ENCODE data around the gene HELZ2.

The HELZ2 gene

DNA sequence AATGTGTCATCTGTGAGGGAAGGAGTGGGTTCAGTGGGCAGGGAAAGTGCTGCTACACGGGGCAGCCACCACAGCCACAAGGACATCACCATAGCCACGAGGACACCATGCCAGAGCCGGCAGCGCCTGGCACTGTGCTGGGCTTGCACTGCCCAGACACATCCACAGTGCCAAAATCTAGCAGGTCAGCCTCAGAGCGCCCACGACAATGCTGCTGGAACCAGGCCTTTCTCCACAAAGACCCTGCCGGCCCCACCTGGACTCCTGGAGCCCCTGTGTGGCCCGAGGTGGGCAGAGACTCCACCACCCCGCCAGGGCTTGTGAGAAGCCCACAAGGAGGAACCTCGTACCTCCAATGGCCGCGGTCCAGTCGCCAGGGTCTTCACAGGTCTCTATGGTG, 18.6 kb upstream of the HELZ2 start:
- no peak for TF ChIP-seq FOXM1 (IDR thresholded peaks at IDR 0.05; ENCODE audit: borderline replicate concordance)
- TF ChIP-seq FOXA1 (IDR thresholded peaks at IDR 0.05), result no peak
- TF ChIP-seq, protein P1, sequence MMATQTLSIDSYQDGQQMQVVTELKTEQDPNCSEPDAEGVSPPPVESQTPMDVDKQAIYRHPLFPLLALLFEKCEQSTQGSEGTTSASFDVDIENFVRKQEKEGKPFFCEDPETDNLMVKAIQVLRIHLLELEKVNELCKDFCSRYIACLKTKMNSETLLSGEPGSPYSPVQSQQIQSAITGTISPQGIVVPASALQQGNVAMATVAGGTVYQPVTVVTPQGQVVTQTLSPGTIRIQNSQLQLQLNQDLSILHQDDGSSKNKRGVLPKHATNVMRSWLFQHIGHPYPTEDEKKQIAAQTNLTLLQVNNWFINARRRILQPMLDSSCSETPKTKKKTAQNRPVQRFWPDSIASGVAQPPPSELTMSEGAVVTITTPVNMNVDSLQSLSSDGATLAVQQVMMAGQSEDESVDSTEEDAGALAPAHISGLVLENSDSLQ (IDR thresholded peaks at IDR 0.05), result no peak
- no peak for TF ChIP-seq FOXK2 (IDR thresholded peaks at IDR 0.05)
- no peak for TF ChIP-seq ZNF384 (IDR thresholded peaks at IDR 0.05)
- no peak for TF ChIP-seq BHLHE40 (IDR thresholded peaks at IDR 0.05; ENCODE audit: borderline replicate concordance)
- TF ChIP-seq CTBP1 (IDR thresholded peaks at IDR 0.05; ENCODE audit: borderline replicate concordance), result no peak
- TF ChIP-seq LEF1 (IDR thresholded peaks at IDR 0.05; ENCODE audit: borderline replicate concordance), result no peak
- TF ChIP-seq SUZ12 (IDR thresholded peaks at IDR 0.05), result no peak
- TF ChIP-seq ARNT (IDR thresholded peaks at IDR 0.05), result no peak
- TF ChIP-seq SP1 (IDR thresholded peaks at IDR 0.05), result no peak
- no peak for TF ChIP-seq ELF4 (IDR thresholded peaks at IDR 0.05)
- no peak for TF ChIP-seq TARDBP (IDR thresholded peaks at IDR 0.05)
- no peak for TF ChIP-seq HDGF (IDR thresholded peaks at IDR 0.05; ENCODE audit: borderline replicate concordance)
- no peak for TF ChIP-seq NFRKB (IDR thresholded peaks at IDR 0.05)
- TF ChIP-seq L3MBTL2 (conservative IDR thresholded peaks at IDR 0.05), result no peak
- ChIA-PET POLR2A (interaction anchor here (1.3 kb wide), 1 partner anchor 18 kb away, joined by 5 read pairs; no protein-coding TSS in a partner anchor), CTCF (no interaction called here)
- DNase-seq (ENCODE audit: extremely low spot score), result no peak

DNA sequence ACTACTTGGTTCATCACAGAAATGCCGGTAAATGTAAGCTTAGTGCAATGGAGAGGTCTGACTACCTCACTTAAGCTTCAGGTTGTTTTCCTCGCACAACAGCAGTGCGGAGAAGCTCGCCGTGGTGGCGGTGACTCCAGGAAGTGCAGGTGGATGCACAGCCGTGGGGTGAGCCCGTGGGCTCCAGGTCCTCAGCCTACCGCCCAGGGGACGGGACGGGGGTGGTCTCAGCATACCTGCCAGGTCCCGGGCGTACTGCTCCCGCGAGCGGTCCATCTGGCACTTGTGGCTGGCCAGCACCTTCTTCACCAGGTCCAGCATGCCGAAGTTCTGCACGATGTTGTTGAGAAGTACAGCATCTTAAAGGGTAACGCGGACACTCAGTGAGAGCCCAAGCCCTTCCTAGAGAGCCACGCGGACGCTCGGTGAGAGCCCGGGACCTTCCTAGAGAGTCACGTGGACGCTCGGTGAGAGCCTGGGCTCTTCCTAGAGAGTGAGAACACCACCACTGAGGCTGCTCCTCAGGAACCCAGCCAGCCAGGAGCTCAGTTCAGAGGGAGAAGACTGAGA, 17.8 kb upstream of the HELZ2 start:
- no peak for TF ChIP-seq FOXA1 (IDR thresholded peaks at IDR 0.05)
- TF ChIP-seq FOXK2 (IDR thresholded peaks at IDR 0.05), result no peak
- no peak for TF ChIP-seq LEF1 (IDR thresholded peaks at IDR 0.05; ENCODE audit: borderline replicate concordance)
- TF ChIP-seq ARNT (IDR thresholded peaks at IDR 0.05), result no peak
- TF ChIP-seq, protein P1 (IDR thresholded peaks at IDR 0.05), result no peak
- TF ChIP-seq FOXM1 (IDR thresholded peaks at IDR 0.05; ENCODE audit: borderline replicate concordance), result no peak
- no peak for TF ChIP-seq ELF4 (IDR thresholded peaks at IDR 0.05)
- CTCF ChIA-PET, result no interaction called here
- DNase-seq (ENCODE audit: extremely low spot score), result no peak
- POLR2A ChIA-PET, result interaction anchor here (1.3 kb wide), 1 partner anchor 17 kb away, joined by 5 read pairs; no protein-coding TSS in a partner anchor

DNA sequence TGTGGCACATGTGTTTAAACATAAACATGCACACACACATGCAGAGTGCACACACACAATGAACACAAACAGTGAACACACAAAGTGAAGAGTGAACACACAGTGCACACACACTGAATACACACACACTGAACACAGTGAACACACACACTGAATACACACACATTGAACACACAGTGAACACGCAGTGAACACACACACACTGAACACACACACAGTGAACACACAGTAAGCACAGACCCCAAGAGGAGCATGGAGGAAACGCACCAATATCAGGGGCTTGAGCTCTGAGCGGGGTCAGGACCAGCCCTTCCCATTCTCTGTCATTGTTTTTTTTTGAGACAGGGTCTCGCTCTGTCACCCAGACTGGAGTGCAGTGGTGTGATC, 17.1 kb upstream of the HELZ2 start:
- POLR2A ChIA-PET, result interaction anchor here (1.3 kb wide), 1 partner anchor 16 kb away, joined by 5 read pairs; no protein-coding TSS in a partner anchor
- CTCF ChIA-PET, result no interaction called here
- TF ChIP-seq BHLHE40 (IDR thresholded peaks at IDR 0.05; ENCODE audit: borderline replicate concordance) (no peak), ELF4 (IDR thresholded peaks at IDR 0.05) (no peak), TARDBP (IDR thresholded peaks at IDR 0.05) (no peak), NFRKB (IDR thresholded peaks at IDR 0.05) (no peak), LEF1 (IDR thresholded peaks at IDR 0.05; ENCODE audit: borderline replicate concordance) (no peak), ZNF384 (IDR thresholded peaks at IDR 0.05) (no peak), ARNT (IDR thresholded peaks at IDR 0.05) (no peak)
- TF ChIP-seq, protein P1 (IDR thresholded peaks at IDR 0.05), result no peak
- DNase-seq (ENCODE audit: extremely low spot score), result no peak

DNA sequence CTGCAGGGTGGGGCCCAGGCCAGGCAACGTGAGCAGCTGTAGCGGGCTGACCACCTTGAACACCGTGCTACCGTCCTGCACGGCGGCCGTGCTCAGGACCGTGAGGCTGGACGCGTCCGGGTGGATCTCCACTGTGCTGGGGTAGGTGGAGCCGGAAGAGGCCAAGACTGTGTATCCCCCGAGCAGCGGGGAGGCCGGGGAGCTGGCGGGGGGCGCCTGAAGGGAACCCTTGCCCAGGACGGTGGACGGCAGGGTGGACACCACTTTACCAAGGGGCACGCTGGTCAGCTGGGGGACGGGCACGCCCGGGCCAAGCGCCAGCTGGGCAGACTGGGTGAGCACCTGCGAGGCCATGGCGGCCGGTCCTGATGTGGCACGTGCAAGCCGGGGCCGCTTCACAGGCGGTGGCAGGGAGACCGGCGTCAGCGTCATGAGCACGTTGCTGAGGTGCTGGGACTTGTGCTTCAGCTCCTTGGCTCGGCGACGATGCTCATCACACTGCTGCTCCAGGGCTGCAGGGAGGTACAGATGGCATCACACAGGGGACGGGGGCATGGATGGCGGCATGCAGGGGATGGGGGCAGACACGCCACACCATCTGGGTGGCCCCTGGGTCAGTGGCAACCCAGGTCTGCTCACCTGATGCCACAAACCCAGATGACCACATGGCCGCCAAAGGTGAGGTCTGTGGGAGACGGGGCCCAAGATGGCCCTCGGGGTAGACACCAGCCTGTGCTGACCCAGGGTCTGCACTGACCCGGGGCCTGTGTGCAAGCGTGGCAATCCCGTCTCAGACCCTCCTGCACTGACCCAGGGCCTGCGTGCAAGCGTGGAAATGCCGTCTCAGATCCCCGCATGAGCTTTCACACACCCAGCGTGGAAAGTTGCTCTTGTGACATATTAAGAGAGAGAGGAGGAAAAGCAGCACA, 16.4 kb upstream of the HELZ2 start:
- TF ChIP-seq TARDBP (IDR thresholded peaks at IDR 0.05) (no peak), HDGF (IDR thresholded peaks at IDR 0.05; ENCODE audit: borderline replicate concordance) (no peak), ARNT (IDR thresholded peaks at IDR 0.05) (no peak), FOXK2 (IDR thresholded peaks at IDR 0.05) (no peak), ZNF384 (IDR thresholded peaks at IDR 0.05) (no peak), SP1 (IDR thresholded peaks at IDR 0.05) (no peak), FOXA1 (IDR thresholded peaks at IDR 0.05) (no peak), LEF1 (IDR thresholded peaks at IDR 0.05; ENCODE audit: borderline replicate concordance) (no peak), CTBP1 (IDR thresholded peaks at IDR 0.05; ENCODE audit: borderline replicate concordance) (no peak), SUZ12 (IDR thresholded peaks at IDR 0.05) (no peak), ELF4 (IDR thresholded peaks at IDR 0.05) (no peak), L3MBTL2 (conservative IDR thresholded peaks at IDR 0.05) (no peak), FOXM1 (IDR thresholded peaks at IDR 0.05; ENCODE audit: borderline replicate concordance) (no peak), NFRKB (IDR thresholded peaks at IDR 0.05) (no peak), BHLHE40 (IDR thresholded peaks at IDR 0.05; ENCODE audit: borderline replicate concordance) (no peak)
- TF ChIP-seq, protein P1 (IDR thresholded peaks at IDR 0.05), result no peak
- no peak for DNase-seq (ENCODE audit: extremely low spot score)
- ChIA-PET POLR2A (no interaction called here), CTCF (no interaction called here)
